Neuronal stem cell (in vitro differentiated cells): ENCODE measurements around the gene CDKN1B.

Experiments used
- DNase-seq: peaks from one replicate; pipeline ENCODE4 v3.0.0-alpha.2; 2013; ENCODE audit warnings: low spot score
- H2AFZ ChIP-seq: one replicate; pipeline ENCODE4 v1.6.1; 2013; ENCODE audit warnings: mild to moderate bottlenecking, low read length, inconsistent platforms
- H2AK5ac ChIP-seq: 2 replicates; pipeline ENCODE4 v1.6.1; 2013; ENCODE audit warnings: low read depth, mild to moderate bottlenecking, inconsistent platforms, low read length, moderate library complexity, mixed read lengths
- H2BK120ac ChIP-seq: 2 replicates; pipeline ENCODE4 v1.6.1; 2013; ENCODE audit warnings: low read depth, mild to moderate bottlenecking, inconsistent platforms, low read length, moderate library complexity, mixed read lengths
- H2BK12ac ChIP-seq: one replicate; pipeline ENCODE4 v1.6.1; 2013; ENCODE audit warnings: low read length, inconsistent platforms
- H2BK15ac ChIP-seq: 2 replicates; pipeline ENCODE4 v1.6.1; 2013; ENCODE audit warnings: mild to moderate bottlenecking, low read length, inconsistent platforms, mixed read lengths
- H2BK5ac ChIP-seq: one replicate; pipeline ENCODE4 v1.6.1; 2013; ENCODE audit warnings: inconsistent platforms, mild to moderate bottlenecking, low read length, moderate library complexity
- H3K14ac ChIP-seq: one replicate; pipeline ENCODE4 v1.6.1; 2013; ENCODE audit warnings: low read length, inconsistent platforms
- H3K18ac ChIP-seq: 2 replicates; pipeline ENCODE4 v1.6.1; 2013; ENCODE audit warnings: low read length, inconsistent platforms
- H3K23ac ChIP-seq: 2 replicates; pipeline ENCODE4 v1.6.1; 2013; ENCODE audit warnings: low read depth, mild to moderate bottlenecking, mixed read lengths, low read length, inconsistent platforms; ENCODE audit not compliant: poor library complexity
- H3K27ac ChIP-seq: replicated peaks from 3 replicates; pipeline ENCODE4 v1.5.1; 2013; ENCODE audit warnings: low read length, inconsistent platforms
- H3K27me3 ChIP-seq, 3 experiments: 2 replicates each; pipeline ENCODE4 v1.6.1; 2013; ENCODE audit warnings: low read length in 3 of 3, mild to moderate bottlenecking in 2 of 3, inconsistent platforms in 1 of 3, low read depth in 1 of 3, mixed read lengths in 1 of 3, moderate library complexity in 1 of 3; ENCODE audit not compliant: control insufficient read depth in 3 of 3, insufficient read depth in 3 of 3
- H3K36me3 ChIP-seq, 2 donors: replicated peaks in 1 of 2; 2 replicates each; pipeline ENCODE4 v1.6.1; 2013; ENCODE audit warnings: low read length in 2 of 2; ENCODE audit not compliant: control insufficient read depth in 2 of 2, insufficient read depth in 2 of 2
- H3K4ac ChIP-seq: 2 replicates; pipeline ENCODE4 v1.6.1; 2013; ENCODE audit warnings: inconsistent platforms, mild to moderate bottlenecking, low read length, moderate library complexity
- H3K4me1 ChIP-seq, 2 donors: 1 replicate in 1 of 2; 2 replicates in 1 of 2; pipeline ENCODE4 v1.6.1; 2013; ENCODE audit warnings: low read length in 2 of 2, low read depth in 1 of 2; ENCODE audit not compliant: control insufficient read depth in 2 of 2, insufficient read depth in 1 of 2
- H3K4me2 ChIP-seq: one replicate; pipeline ENCODE4 v1.6.1; 2013; ENCODE audit warnings: mild to moderate bottlenecking, low read length, inconsistent platforms; ENCODE audit not compliant: insufficient read depth, poor library complexity, severe bottlenecking
- H3K4me3 ChIP-seq, 2 donors: 2 replicates each; pipeline ENCODE4 v1.5.1; 2013; ENCODE audit warnings: low read length in 2 of 2, mild to moderate bottlenecking in 2 of 2, inconsistent platforms in 1 of 2, moderate library complexity in 1 of 2
- H3K79me1 ChIP-seq: one replicate; pipeline ENCODE4 v1.6.1; 2013; ENCODE audit warnings: low read depth, mild to moderate bottlenecking, inconsistent platforms, low read length, moderate library complexity
- H3K9ac ChIP-seq: one replicate; pipeline ENCODE4 v1.6.1; 2013; ENCODE audit warnings: mild to moderate bottlenecking, low read depth, low read length, inconsistent platforms; ENCODE audit not compliant: poor library complexity
- H3K9me3 ChIP-seq, 2 donors: replicated peaks in 1 of 2; 2 replicates each; pipeline versions ENCODE3 to v1.6.1; 2013; ENCODE audit warnings: low read length in 2 of 2, mild to moderate bottlenecking in 2 of 2, inconsistent platforms in 1 of 2, low read depth in 1 of 2, mixed read lengths in 1 of 2, moderate library complexity in 1 of 2; ENCODE audit not compliant: control insufficient read depth in 2 of 2, insufficient read depth in 1 of 2
- H4K8ac ChIP-seq: one replicate; pipeline ENCODE4 v1.6.1; 2013; ENCODE audit warnings: low read depth, mild to moderate bottlenecking, inconsistent platforms, low read length, moderate library complexity
- H4K91ac ChIP-seq: one replicate; pipeline ENCODE4 v1.6.1; 2013; ENCODE audit warnings: low read length, low read depth, mild to moderate bottlenecking, inconsistent platforms; ENCODE audit not compliant: poor library complexity
- WGBS, 2 donors: extraction: QIAGEN DNeasy Blood & Tissue Kit; methylation state at CpG; one replicate each; pipeline ENCODE4 v1.1.7; 2013; ENCODE audit warnings: missing lambda C conversion rate in 2 of 2, mixed read lengths in 1 of 2; ENCODE audit not compliant: insufficient read length in 2 of 2, insufficient replicate concordance in 1 of 2; ENCODE audit errors: extremely low coverage in 2 of 2; 5-methylcytosine and 5-hydroxymethylcytosine counted together

Gene CDKN1B

GRCh38 chr12:12673296-12673695 lies 43.9 kb upstream of the CDKN1B start:
- peaks cover 0 to 2% of the 10 kb centered on the region in 2 donors for H3K4me1 ChIP-seq
- no peak overlapping the region for H2BK12ac ChIP-seq
- no peak overlapping the region for H3K4me3 ChIP-seq
- H3K79me1 ChIP-seq = peaks cover 3% of the 10 kb centered on the region
- WGBS, 2 donors = no CpG with 5 or more reads among the region's 3 CpGs
- no peak overlapping the region for H3K9ac ChIP-seq
- H3K14ac ChIP-seq = peak overlapping the region; percentile 15
- H4K8ac ChIP-seq = no peak overlapping the region
- peaks cover 1 to 42% of the 10 kb centered on the region in 2 donors for H3K36me3 ChIP-seq
- no peak overlapping the region for H2AFZ ChIP-seq
- no peak overlapping the region for H2BK15ac ChIP-seq
- H2AK5ac ChIP-seq = no peak overlapping the region
- no peak overlapping the region for H3K4ac ChIP-seq
- H3K27ac ChIP-seq = no peak overlapping the region
- no peak overlapping the region for H3K18ac ChIP-seq
- no peak overlapping the region for H4K91ac ChIP-seq
- no peaks in the 10 kb centered on the region for H3K9me3 ChIP-seq
- no peak overlapping the region for H2BK120ac ChIP-seq
- DNase-seq = no peak
- H3K4me2 ChIP-seq = no peak overlapping the region
- H2BK5ac ChIP-seq = no peak overlapping the region
- no peak overlapping the region for H3K23ac ChIP-seq
- H3K27me3 ChIP-seq = no peaks in the 10 kb centered on the region

GRCh38 chr12:12676605-12677004 lies 40.6 kb upstream of the CDKN1B start:
- Histone ChIP-seq H2BK120ac (no peak overlapping the region), H3K4me3 (no peak overlapping the region), H4K91ac (no peak overlapping the region), H2BK15ac (no peak overlapping the region), H2AK5ac (no peak overlapping the region), H3K18ac (no peak overlapping the region), H3K14ac (no peak overlapping the region), H3K27me3 (no peaks in the 10 kb centered on the region), H3K23ac (no peak overlapping the region), H3K27ac (no peak overlapping the region), H3K4ac (no peak overlapping the region), H2AFZ (no peak overlapping the region), H3K36me3 (peaks cover 1 to 41% of the 10 kb centered on the region in 2 donors), H2BK12ac (no peak overlapping the region), H3K9me3 (no peaks in the 10 kb centered on the region), H3K9ac (no peak overlapping the region), H4K8ac (no peak overlapping the region), H3K4me1 (peaks cover 3 to 10% of the 10 kb centered on the region in 2 donors), H3K79me1 (peaks cover 3% of the 10 kb centered on the region), H3K4me2 (no peak overlapping the region), H2BK5ac (no peak overlapping the region)
- WGBS, 2 donors = no CpG with 5 or more reads among the region's 3 CpGs
- DNase-seq = no peak

- Histone ChIP-seq H2BK120ac (no peak overlapping the region), H2AK5ac (no peak overlapping the region)
Observed at GRCh38 chr12:12681061-12681765, 36.0 kb upstream of the CDKN1B start.

GRCh38 chr12:12682284-12682683 lies 34.9 kb upstream of the CDKN1B start:
- no peak overlapping the region for H4K8ac ChIP-seq
- H2BK5ac ChIP-seq = no peak overlapping the region
- H2AK5ac ChIP-seq = no peak overlapping the region
- no peak overlapping the region for H3K14ac ChIP-seq
- H3K27me3 ChIP-seq = no peaks in the 10 kb centered on the region
- peaks cover 16 to 23% of the 10 kb centered on the region in 2 donors for H3K4me1 ChIP-seq
- no peaks in the 10 kb centered on the region for H3K79me1 ChIP-seq
- H3K18ac ChIP-seq = no peak overlapping the region
- H2BK120ac ChIP-seq = no peak overlapping the region
- no peaks in the 10 kb centered on the region for H3K9me3 ChIP-seq
- H3K4me2 ChIP-seq = peak overlapping the region; percentile 45
- no peak overlapping the region for H4K91ac ChIP-seq
- no peak overlapping the region for H3K27ac ChIP-seq
- no peak overlapping the region for H2AFZ ChIP-seq
- H3K4ac ChIP-seq = no peak overlapping the region
- no peak for DNase-seq
- H3K23ac ChIP-seq = no peak overlapping the region
- peak overlapping the region in 1 of 2 donors; percentile 61 for H3K4me3 ChIP-seq
- H3K9ac ChIP-seq = no peak overlapping the region
- H2BK15ac ChIP-seq = no peak overlapping the region
- H3K36me3 ChIP-seq = peaks cover 0 to 22% of the 10 kb centered on the region in 2 donors
- no peak overlapping the region for H2BK12ac ChIP-seq

More at GRCh38 chr12:12681061-12681765, 36.0 kb upstream of the CDKN1B start:
- Histone ChIP-seq H3K4me3 (no peak overlapping the region), H4K91ac (no peak overlapping the region), H3K23ac (no peak overlapping the region), H3K27ac (no peak overlapping the region), H3K9me3 (no peaks in the 10 kb centered on the region), H2BK12ac (no peak overlapping the region), H3K4me1 (peaks cover 12 to 20% of the 10 kb centered on the region in 2 donors), H3K27me3 (no peaks in the 10 kb centered on the region), H3K4me2 (no peak overlapping the region), H4K8ac (no peak overlapping the region), H2BK5ac (no peak overlapping the region), H2BK15ac (no peak overlapping the region), H3K18ac (no peak overlapping the region), H2AFZ (no peak overlapping the region), H3K14ac (no peak overlapping the region), H3K4ac (no peak overlapping the region), H3K9ac (no peak overlapping the region), H3K79me1 (no peaks in the 10 kb centered on the region), H3K36me3 (peaks cover 0 to 22% of the 10 kb centered on the region in 2 donors)
- WGBS, 2 donors = no CpG with 5 or more reads among the region's 5 CpGs
- DNase-seq = no peak
